Liver (tissue), 3 donors: ENCODE measurements around the gene SMG6.

ENCODE experiments used
- FOXA1 ChIP-seq: IDR thresholded peaks from 2 replicates; pipeline ENCODE4 v1.6.1; 2016; ENCODE audit warnings: antibody characterized with exemption
- JUND ChIP-seq, 2 donors: IDR thresholded peaks; 2 replicates each; pipeline ENCODE4 v1.6.1; 2016; ENCODE audit warnings: antibody characterized with exemption in 2 of 2
- RAD21 ChIP-seq, 2 donors: IDR thresholded peaks; 2 replicates each; pipeline ENCODE4 v1.6.1; 2016; ENCODE audit warnings: antibody characterized with exemption in 2 of 2, mild to moderate bottlenecking in 2 of 2
- REST ChIP-seq: IDR thresholded peaks from 2 replicates; pipeline ENCODE4 v1.6.1; 2016; ENCODE audit warnings: antibody characterized with exemption, mild to moderate bottlenecking
- RXRA ChIP-seq, 2 donors: IDR thresholded peaks; 2 replicates each; pipeline ENCODE4 v1.6.1; 2017 to 2018; ENCODE audit warnings: antibody characterized with exemption in 2 of 2, mild to moderate bottlenecking in 1 of 2
- SP1 ChIP-seq: IDR thresholded peaks from 2 replicates; pipeline ENCODE4 v1.6.1; 2018; ENCODE audit warnings: antibody characterized with exemption, mild to moderate bottlenecking
- TF ChIP-seq, protein P1 (sequence below): fragments of 150-350 bp; IDR thresholded peaks from 2 replicates; pipeline ENCODE4 v1.5.1; 2017; ENCODE audit warnings: improper control_type of control experiment, low read depth, low read length; ENCODE audit not compliant: missing input control
- donor health status: healthy.
- donor health status: healthy.

DNA sequence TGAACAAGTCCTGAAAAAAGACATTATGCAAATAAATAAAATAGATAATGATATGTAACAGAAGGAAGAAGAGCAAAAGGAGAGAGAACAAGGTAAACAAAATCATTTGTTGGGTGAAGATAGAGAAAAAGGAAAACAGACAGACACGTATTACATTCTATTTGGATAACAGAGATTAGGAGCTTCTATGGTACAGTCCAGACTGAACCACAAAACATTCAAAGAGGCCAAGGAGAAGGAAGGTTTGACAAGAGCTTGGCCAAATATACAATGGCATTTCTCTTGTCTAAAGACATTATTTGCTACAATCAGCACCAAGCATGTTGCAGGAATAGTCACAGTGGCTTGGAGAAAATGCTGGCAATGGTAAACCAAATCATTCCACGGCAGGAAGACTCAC is 29.2 kb downstream of the SMG6 start:
- TF ChIP-seq, protein P1, sequence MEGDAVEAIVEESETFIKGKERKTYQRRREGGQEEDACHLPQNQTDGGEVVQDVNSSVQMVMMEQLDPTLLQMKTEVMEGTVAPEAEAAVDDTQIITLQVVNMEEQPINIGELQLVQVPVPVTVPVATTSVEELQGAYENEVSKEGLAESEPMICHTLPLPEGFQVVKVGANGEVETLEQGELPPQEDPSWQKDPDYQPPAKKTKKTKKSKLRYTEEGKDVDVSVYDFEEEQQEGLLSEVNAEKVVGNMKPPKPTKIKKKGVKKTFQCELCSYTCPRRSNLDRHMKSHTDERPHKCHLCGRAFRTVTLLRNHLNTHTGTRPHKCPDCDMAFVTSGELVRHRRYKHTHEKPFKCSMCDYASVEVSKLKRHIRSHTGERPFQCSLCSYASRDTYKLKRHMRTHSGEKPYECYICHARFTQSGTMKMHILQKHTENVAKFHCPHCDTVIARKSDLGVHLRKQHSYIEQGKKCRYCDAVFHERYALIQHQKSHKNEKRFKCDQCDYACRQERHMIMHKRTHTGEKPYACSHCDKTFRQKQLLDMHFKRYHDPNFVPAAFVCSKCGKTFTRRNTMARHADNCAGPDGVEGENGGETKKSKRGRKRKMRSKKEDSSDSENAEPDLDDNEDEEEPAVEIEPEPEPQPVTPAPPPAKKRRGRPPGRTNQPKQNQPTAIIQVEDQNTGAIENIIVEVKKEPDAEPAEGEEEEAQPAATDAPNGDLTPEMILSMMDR = no peak
- TF ChIP-seq SP1 (no peak), FOXA1 (no peak), REST (no peak), RAD21 (IDR thresholded peaks at IDR 0.05) (no peak), RXRA (IDR thresholded peaks at IDR 0.05) (no peak), JUND (IDR thresholded peaks at IDR 0.05) (no peak)
